NCI-H187 treated with DMSO at 0.1 percent for 48 hours (cell line): Measurements from ENCODE around the gene ADGRL3.
"Not testable (repeated sequence)": the region's sequence is repeated elsewhere in the genome, so short reads cannot be mapped to it uniquely, and the experiment has no call there.

Source experiments
- DNase-seq: peaks from one replicate; lab custom pipeline; 2025; lab: John Stamatoyannopoulos, UW

Gene ADGRL3

GRCh38 chr4:61356696-61357095 is 156.6 kb downstream of the ADGRL3 start:
- DNase-seq, result no peak

- no peak for DNase-seq
Measured at GRCh38 chr4:61359301-61359700, 159.2 kb downstream of the ADGRL3 start.

- not testable (repeated sequence) for DNase-seq
Measured at GRCh38 chr4:61372817-61373216, 172.7 kb downstream of the ADGRL3 start.

GRCh38 chr4:61373901-61374440 is 173.8 kb downstream of the ADGRL3 start:
- DNase-seq, result no peak

- no peak for DNase-seq
Measured at GRCh38 chr4:61374447-61374891, 174.3 kb downstream of the ADGRL3 start.

GRCh38 chr4:61375301-61375700 is 175.2 kb downstream of the ADGRL3 start:
- DNase-seq, result no peak

- no peak for DNase-seq
Measured at GRCh38 chr4:61376301-61376700, 176.2 kb downstream of the ADGRL3 start.

- DNase-seq, result no peak
Measured at GRCh38 chr4:61379406-61379805, 179.3 kb downstream of the ADGRL3 start.

GRCh38 chr4:61380865-61381264 is 180.7 kb downstream of the ADGRL3 start:
- DNase-seq, result peak; percentile 87

- DNase-seq, result no peak
Measured at GRCh38 chr4:61385256-61385655, 185.1 kb downstream of the ADGRL3 start.

- DNase-seq, result not testable (repeated sequence)
Measured at GRCh38 chr4:61387372-61387771, 187.2 kb downstream of the ADGRL3 start.

- DNase-seq, result no peak
Measured at GRCh38 chr4:61389640-61390039, 189.5 kb downstream of the ADGRL3 start.

GRCh38 chr4:61395754-61396153 is 195.6 kb downstream of the ADGRL3 start:
- no peak for DNase-seq

- DNase-seq, result no peak
Measured at GRCh38 chr4:61397174-61397573, 197.0 kb downstream of the ADGRL3 start.

- no peak for DNase-seq
Measured at GRCh38 chr4:61400439-61401038, 200.4 kb downstream of the ADGRL3 start.

GRCh38 chr4:61401771-61402170 is 201.6 kb downstream of the ADGRL3 start:
- no peak for DNase-seq

- DNase-seq, result no peak
Measured at GRCh38 chr4:61405307-61405706, 205.2 kb downstream of the ADGRL3 start.

- no peak for DNase-seq
Measured at GRCh38 chr4:61406677-61407076, 206.6 kb downstream of the ADGRL3 start.

- DNase-seq, result peak; percentile 64
Measured at GRCh38 chr4:61407642-61408618, 207.8 kb downstream of the ADGRL3 start.

- no peak for DNase-seq
Measured at GRCh38 chr4:61408861-61409260, 208.7 kb downstream of the ADGRL3 start.

GRCh38 chr4:61411241-61411640 is 211.1 kb downstream of the ADGRL3 start:
- no peak for DNase-seq

GRCh38 chr4:61425315-61425714 is 225.2 kb downstream of the ADGRL3 start:
- no peak for DNase-seq

GRCh38 chr4:61426229-61426628 is 226.1 kb downstream of the ADGRL3 start:
- no peak for DNase-seq
